Stimulated activated CD4-positive, alpha-beta T cell treated with anti-CD3 and anti-CD28 coated beads, Interleukin-15, amount 100 ng/mL, for 24 hours (primary cell): ENCODE measurements around the gene CASP8.
A peak's percentile ranks its signal among the peaks of the same experiment; 100 is the strongest.

ENCODE experiments used
- DNase-seq: peaks from one replicate; pipeline ENCODE4 v3.0.0-alpha.2; 2020

Gene CASP8

DNA sequence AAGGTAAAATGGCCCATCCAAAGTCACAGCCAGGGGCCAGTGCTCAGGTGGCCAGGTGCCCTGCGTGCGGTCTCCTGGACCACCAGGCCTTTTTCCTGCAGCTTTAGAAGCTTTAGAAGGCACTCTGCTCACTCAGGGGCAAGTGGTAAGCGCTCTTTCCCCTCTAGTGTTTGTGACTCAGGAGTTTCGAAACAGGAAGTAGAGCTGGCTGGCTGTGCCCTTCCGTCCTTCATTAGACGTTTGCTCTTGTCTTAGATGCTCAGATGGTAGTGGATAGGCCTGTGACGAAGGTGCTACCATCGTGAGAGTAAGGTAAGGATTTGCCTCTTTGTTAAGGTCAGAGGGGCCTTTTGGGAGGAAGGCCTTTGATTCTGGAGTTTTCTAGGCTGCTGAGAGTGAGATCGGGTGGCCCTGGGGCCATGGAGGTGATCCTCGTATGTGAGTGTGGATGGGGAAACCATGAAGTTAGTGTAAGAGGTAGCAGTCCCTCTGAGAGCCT lies at the start of gene CASP8:
TSS of gene CASP8 (plus strand) at position 235 of the 499 bp plus-strand sequence. CDS start 5,951 bp downstream, outside the sequence.
- peak; percentile 64 for DNase-seq

- no peak for DNase-seq
These were observed 44.4 kb upstream of the CASP8 start for GRCh38 chr2:201215963-201216362.

- no peak for DNase-seq
These were observed 43.4 kb upstream of the CASP8 start for GRCh38 chr2:201216918-201217317.

- DNase-seq, result no peak
These were observed 41.6 kb upstream of the CASP8 start for GRCh38 chr2:201218780-201219179.

DNA sequence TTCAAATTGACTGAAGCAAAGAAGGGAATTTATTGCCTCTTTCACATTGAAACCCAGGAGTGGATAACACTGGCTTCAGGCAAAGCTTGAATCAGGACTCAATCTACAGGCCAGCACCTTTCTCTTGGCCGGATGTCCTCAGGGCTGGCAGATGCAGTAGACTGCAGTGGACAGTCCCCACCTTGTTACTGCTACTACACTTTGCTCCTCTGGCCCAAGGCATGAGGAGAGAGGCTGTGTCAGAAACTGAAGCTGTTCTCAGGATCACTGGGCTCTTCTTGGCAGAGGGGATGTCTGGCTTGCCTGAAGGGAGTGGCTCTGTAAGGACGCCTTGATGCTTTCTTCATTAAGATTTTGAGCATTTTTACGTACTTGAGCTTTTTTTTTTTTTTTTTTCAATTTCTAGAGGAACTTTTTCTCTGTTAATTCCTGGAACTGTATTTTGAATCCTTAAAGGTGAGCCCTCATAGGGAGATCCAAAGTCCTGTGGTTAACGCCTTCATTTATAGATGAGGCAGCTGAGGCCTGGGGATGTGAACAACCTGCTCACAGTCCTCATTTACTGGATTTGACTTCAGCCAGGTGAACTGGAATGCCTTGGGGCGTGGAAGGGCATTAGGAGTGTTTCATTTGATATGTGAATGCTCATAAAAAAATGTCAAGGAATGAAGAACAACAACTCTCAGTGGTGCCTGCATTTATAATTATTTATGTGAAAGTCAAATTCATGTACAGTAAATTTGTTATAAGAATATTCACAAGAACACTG lies 40.8 kb upstream of the CASP8 start:
- DNase-seq, result no peak

- no peak for DNase-seq
These were observed 40.2 kb upstream of the CASP8 start for GRCh38 chr2:201220102-201220570.

- no peak for DNase-seq
These were observed 37.0 kb upstream of the CASP8 start for GRCh38 chr2:201223089-201224073.

DNA sequence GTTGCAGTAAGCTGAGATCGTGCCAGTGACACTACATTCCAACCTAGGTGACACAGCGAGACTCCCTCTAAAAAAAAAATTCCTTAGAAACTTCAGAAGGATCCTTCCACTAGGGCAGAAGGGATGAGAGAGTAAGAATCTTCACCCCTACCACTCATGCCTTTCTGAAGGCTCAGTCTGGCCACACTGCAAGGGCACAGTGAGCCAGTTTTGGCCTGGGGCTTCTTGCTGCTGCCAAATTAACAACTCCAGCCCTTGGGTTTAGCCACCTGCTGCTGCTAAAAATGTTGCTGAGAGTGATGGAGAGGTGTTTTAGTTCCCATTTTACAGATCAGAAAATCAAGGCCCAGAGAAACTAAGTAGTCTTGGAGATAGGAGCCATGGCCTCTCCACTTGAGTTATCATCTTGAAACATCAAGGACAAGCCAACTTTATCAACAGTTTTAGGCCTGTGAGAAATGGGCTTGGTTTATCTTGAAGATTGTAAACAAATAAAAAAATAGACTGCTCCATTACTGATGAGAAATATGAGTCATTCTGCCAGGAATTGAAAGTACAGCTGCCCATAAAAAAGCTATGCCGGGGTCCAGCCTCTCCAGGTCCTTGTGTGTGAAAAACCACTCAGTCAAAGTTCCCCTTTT lies 31.9 kb upstream of the CASP8 start:
- no peak for DNase-seq

GRCh38 chr2:201228912-201229290 lies 31.4 kb upstream of the CASP8 start:
- DNase-seq, result no peak

- DNase-seq, result peak; percentile 95
These were observed 28.4 kb upstream of the CASP8 start for GRCh38 chr2:201231781-201232466.

- no peak for DNase-seq
These were observed 27.9 kb upstream of the CASP8 start for GRCh38 chr2:201232467-201232815.

- peak; percentile 94 for DNase-seq
These were observed 27.0 kb upstream of the CASP8 start for GRCh38 chr2:201233192-201233811.

GRCh38 chr2:201233812-201234662 lies 26.3 kb upstream of the CASP8 start:
- peak; percentile 40 for DNase-seq

DNA sequence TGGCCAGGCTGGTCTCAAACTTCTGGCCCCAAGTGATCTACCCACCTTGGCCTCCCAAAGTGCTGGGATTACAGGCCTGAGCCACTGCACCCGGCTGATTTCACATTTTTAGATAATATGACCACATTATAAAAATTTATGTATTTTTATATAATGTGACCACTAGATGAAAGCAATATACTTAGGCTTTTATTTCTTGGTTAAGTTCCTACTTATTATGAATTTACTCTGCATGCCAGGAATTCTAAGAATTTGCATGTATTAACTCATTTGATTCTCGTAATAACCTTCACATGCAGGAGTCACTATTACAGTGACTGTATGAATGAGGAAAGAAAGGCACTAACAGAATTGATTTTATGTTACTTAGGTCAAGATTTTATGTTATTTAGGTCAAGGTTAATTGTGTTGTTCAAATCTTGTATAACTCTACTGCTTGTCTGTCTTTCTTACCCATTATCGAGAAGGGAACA lies 25.6 kb upstream of the CASP8 start:
- no peak for DNase-seq

GRCh38 chr2:201235860-201236811 lies 24.2 kb upstream of the CASP8 start:
- DNase-seq, result peak; percentile 47

- no peak for DNase-seq
These were observed 22.7 kb upstream of the CASP8 start for GRCh38 chr2:201237486-201238123.

DNA sequence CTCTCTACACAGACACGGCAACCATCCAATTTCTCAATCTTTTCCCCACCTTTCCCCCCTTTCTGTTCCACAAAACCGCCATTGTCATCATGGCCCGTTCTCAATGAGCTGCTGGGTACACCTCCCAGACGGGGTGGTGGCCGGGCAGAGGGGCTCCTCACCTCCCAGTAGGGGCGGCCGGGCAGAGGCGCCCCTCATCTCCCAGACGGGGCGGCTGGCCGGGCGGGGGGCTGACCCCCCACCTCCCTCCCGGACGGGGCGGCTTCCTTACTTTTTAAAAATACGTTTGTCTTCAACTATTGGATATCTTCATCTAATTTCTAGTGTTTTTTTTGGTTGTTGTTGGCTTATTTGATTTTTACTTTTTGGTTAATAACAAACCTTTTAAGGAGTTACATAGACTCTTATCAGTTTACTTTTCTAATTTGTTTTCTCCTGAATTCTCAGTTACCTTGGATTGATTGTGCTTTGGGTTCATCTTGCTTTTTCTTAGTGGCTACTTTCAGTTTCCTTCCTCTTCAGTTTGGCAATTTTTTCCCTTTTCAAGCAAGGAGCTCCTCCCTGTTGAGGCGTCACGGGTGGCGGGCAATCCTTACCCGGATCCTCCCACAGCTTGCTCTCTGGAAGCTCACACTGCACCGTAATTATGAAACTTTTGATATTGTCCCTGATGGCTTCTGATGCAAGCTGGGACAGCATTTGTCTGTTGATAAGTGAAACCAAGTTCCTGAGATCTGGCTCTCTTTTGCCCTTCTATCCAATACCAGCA lies 21.0 kb upstream of the CASP8 start:
- peak; percentile 46 for DNase-seq

- no peak for DNase-seq
These were observed 17.6 kb upstream of the CASP8 start for GRCh38 chr2:201242571-201243277.
